Measurements from ENCODE around the gene DAB2. TPM values are rescaled to one million over a fixed set of nuclear protein-coding genes. Genes with fewer than 3 reads are reported as not detected.

Gene DAB2
- total RNA-seq, 1 experiment from 2014 or later, result 30.1 TPM

- CTCF ChIA-PET, result interaction anchor here (1.1 kb wide), 1 partner anchor 95 kb away, joined by 3 read pairs; no protein-coding TSS in a partner anchor
- TF ChIP-seq EZH2 (IDR thresholded peaks at IDR 0.05; ENCODE audit: borderline replicate concordance, low read depth, low read length, poor library complexity, severe bottlenecking), result no peak
- TF ChIP-seq CTCF (conservative IDR thresholded peaks at IDR 0.05; ENCODE audit: low read depth, low read length), result no peak
- no peaks in the 10 kb centered on the region for H3K36me3 ChIP-seq (ENCODE audit: insufficient read depth, low read length, poor library complexity, severe bottlenecking)
- no peaks in the 10 kb centered on the region for H3K9me3 ChIP-seq (ENCODE audit: low read depth, low read length, poor library complexity, severe bottlenecking)
- H3K27ac ChIP-seq (ENCODE audit: low read depth, low read length, poor library complexity, severe bottlenecking), result no peak overlapping the region
- no TSS peak for BruUV-seq (replicated peaks)
- DNase-seq (ENCODE audit: low spot score), result no peak
- peaks cover 52% of the 10 kb centered on the region for H3K4me1 ChIP-seq (ENCODE audit: insufficient read depth, low read length, poor library complexity, severe bottlenecking)
- no peaks in the 10 kb centered on the region for H3K27me3 ChIP-seq (replicated peaks; ENCODE audit: insufficient read depth, low read depth, low read length, poor library complexity)
- no peak overlapping the region for H3K4me3 ChIP-seq (ENCODE audit: low read depth, low read length, poor library complexity, severe bottlenecking)
- POLR2A ChIA-PET (ENCODE audit: low non-redundant PET), result no interaction called here
- intact Hi-C loops (cut with micrococcal nuclease; ENCODE audit: unreplicated experiment), result loop anchor here (2.0 kb wide), 2 partner anchors 46 to 56 kb away; partner anchors contain the start of gene DAB2
Observed at GRCh38 chr5:39470811-39471210, 46.0 kb upstream of the DAB2 start.

DNA sequence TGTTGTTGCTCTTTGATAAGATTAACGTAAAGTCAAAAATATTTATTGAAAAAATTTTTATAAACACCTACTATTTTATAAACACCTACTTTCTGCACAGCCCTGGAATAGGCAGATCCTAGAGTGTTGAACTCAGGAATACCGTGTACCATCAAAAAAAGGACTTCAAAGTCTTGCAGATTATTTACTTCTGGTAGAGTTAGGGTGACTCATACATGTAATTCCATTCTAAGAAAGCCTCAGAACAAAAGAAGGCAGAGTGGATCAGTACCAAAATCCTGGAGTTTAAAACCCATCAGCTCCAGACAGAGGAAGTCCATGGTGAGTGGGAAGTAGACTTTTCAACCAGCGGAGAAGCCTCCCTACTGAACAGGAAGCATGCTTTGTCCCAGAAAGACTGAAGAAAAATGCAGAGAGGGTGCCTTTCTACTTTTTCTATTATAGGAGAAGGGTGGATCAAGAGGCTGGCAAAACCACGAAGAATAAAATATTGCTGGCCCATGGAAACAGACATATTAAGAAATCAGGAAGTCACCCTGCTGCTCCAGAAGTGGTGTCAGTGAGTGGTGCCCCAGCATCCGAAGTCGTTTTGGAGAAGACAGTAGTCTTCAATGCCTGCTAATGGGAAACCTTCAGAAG is 45.1 kb upstream of the DAB2 start:
- POLR2A ChIA-PET (ENCODE audit: low non-redundant PET), result interaction anchor here (0.5 kb wide), 1 partner anchor 49 kb away, joined by 3 read pairs; no protein-coding TSS in a partner anchor
- intact Hi-C loops (cut with micrococcal nuclease; ENCODE audit: unreplicated experiment), result loop anchor here (2.0 kb wide), 2 partner anchors 45 to 57 kb away; partner anchors contain the start of gene DAB2
- Histone ChIP-seq H3K27ac (ENCODE audit: low read depth, low read length, poor library complexity, severe bottlenecking) (peak overlapping the region; percentile 25), H3K27me3 (replicated peaks; ENCODE audit: insufficient read depth, low read depth, low read length, poor library complexity) (no peaks in the 10 kb centered on the region), H3K4me3 (ENCODE audit: low read depth, low read length, poor library complexity, severe bottlenecking) (no peak overlapping the region), H3K36me3 (ENCODE audit: insufficient read depth, low read length, poor library complexity, severe bottlenecking) (no peaks in the 10 kb centered on the region), H3K4me1 (ENCODE audit: insufficient read depth, low read length, poor library complexity, severe bottlenecking) (peaks cover 42% of the 10 kb centered on the region), H3K9me3 (ENCODE audit: low read depth, low read length, poor library complexity, severe bottlenecking) (no peaks in the 10 kb centered on the region)
- BruUV-seq (replicated peaks), result no TSS peak
- peak; percentile 95 for DNase-seq (ENCODE audit: low spot score)
- TF ChIP-seq EZH2 (IDR thresholded peaks at IDR 0.05; ENCODE audit: borderline replicate concordance, low read depth, low read length, poor library complexity, severe bottlenecking) (no peak), CTCF (conservative IDR thresholded peaks at IDR 0.05; ENCODE audit: low read depth, low read length) (no peak)
- CTCF ChIA-PET, result interaction anchor here (1.1 kb wide), 1 partner anchor 94 kb away, joined by 3 read pairs; no protein-coding TSS in a partner anchor

GRCh38 chr5:39469176-39469575 is 44.4 kb upstream of the DAB2 start:
- ChIA-PET POLR2A (ENCODE audit: low non-redundant PET) (no interaction called here), CTCF (no interaction called here)
- H3K27me3 ChIP-seq (replicated peaks; ENCODE audit: insufficient read depth, low read depth, low read length, poor library complexity), result no peaks in the 10 kb centered on the region
- H3K4me3 ChIP-seq (ENCODE audit: low read depth, low read length, poor library complexity, severe bottlenecking), result no peak overlapping the region
- no peak for DNase-seq (ENCODE audit: low spot score)
- H3K27ac ChIP-seq (ENCODE audit: low read depth, low read length, poor library complexity, severe bottlenecking), result no peak overlapping the region
- BruUV-seq (replicated peaks), result no TSS peak
- TF ChIP-seq EZH2 (IDR thresholded peaks at IDR 0.05; ENCODE audit: borderline replicate concordance, low read depth, low read length, poor library complexity, severe bottlenecking), result no peak
- TF ChIP-seq CTCF (conservative IDR thresholded peaks at IDR 0.05; ENCODE audit: low read depth, low read length), result no peak
- no peaks in the 10 kb centered on the region for H3K36me3 ChIP-seq (ENCODE audit: insufficient read depth, low read length, poor library complexity, severe bottlenecking)
- peaks cover 36% of the 10 kb centered on the region for H3K4me1 ChIP-seq (ENCODE audit: insufficient read depth, low read length, poor library complexity, severe bottlenecking)
- intact Hi-C loops (cut with micrococcal nuclease; ENCODE audit: unreplicated experiment), result no loop called here
- no peaks in the 10 kb centered on the region for H3K9me3 ChIP-seq (ENCODE audit: low read depth, low read length, poor library complexity, severe bottlenecking)
